Skeletal muscle tissue (tissue), 4 donors: Measurements from ENCODE around the gene NCBP1. TPM values are rescaled to one million over a fixed set of nuclear protein-coding genes. Genes with fewer than 3 reads are reported as not detected.

ENCODE experiments used
- H3K27ac ChIP-seq: one replicate; pipeline ENCODE4 v1.7.0; 2013; ENCODE audit warnings: mild to moderate bottlenecking, low read depth, low read length, inconsistent platforms
- H3K27me3 ChIP-seq, 3 donors: one replicate each; pipeline ENCODE4 v1.7.0; 2013; ENCODE audit warnings: low read length in 3 of 3; ENCODE audit not compliant: control insufficient read depth in 3 of 3, insufficient read depth in 3 of 3
- H3K36me3 ChIP-seq, 3 donors: one replicate each; pipeline ENCODE4 v1.7.0; 2013; ENCODE audit warnings: low read length in 3 of 3; ENCODE audit not compliant: control insufficient read depth in 3 of 3, insufficient read depth in 3 of 3
- H3K4me1 ChIP-seq, 3 donors: one replicate each; pipeline ENCODE4 v1.7.0; 2013; ENCODE audit warnings: low read length in 3 of 3, mild to moderate bottlenecking in 3 of 3; ENCODE audit not compliant: control insufficient read depth in 3 of 3, insufficient read depth in 3 of 3
- H3K4me3 ChIP-seq, 3 donors: one replicate each; pipeline ENCODE4 v1.7.0; 2013; ENCODE audit warnings: low read length in 3 of 3
- H3K9ac ChIP-seq, 3 donors: one replicate each; pipeline ENCODE4 v1.7.0; 2013; ENCODE audit warnings: low read length in 3 of 3, mild to moderate bottlenecking in 3 of 3, moderate library complexity in 2 of 3, low read depth in 1 of 3
- H3K9me3 ChIP-seq, 3 donors: one replicate each; pipeline ENCODE4 v1.7.0; 2013; ENCODE audit warnings: low read length in 3 of 3; ENCODE audit not compliant: control insufficient read depth in 3 of 3
- total RNA-seq: library from RNA; depleted of rRNA; stranded (reverse); fragments of >200 nt; gene quantifications from one replicate; pipeline ENCODE4 v1.2.3, GENCODE V29; 2014
- donor health status: Osteomylitis.

The NCBP1 gene
- total RNA-seq, 1 donor from 2014 or later, result 50.1 TPM

DNA sequence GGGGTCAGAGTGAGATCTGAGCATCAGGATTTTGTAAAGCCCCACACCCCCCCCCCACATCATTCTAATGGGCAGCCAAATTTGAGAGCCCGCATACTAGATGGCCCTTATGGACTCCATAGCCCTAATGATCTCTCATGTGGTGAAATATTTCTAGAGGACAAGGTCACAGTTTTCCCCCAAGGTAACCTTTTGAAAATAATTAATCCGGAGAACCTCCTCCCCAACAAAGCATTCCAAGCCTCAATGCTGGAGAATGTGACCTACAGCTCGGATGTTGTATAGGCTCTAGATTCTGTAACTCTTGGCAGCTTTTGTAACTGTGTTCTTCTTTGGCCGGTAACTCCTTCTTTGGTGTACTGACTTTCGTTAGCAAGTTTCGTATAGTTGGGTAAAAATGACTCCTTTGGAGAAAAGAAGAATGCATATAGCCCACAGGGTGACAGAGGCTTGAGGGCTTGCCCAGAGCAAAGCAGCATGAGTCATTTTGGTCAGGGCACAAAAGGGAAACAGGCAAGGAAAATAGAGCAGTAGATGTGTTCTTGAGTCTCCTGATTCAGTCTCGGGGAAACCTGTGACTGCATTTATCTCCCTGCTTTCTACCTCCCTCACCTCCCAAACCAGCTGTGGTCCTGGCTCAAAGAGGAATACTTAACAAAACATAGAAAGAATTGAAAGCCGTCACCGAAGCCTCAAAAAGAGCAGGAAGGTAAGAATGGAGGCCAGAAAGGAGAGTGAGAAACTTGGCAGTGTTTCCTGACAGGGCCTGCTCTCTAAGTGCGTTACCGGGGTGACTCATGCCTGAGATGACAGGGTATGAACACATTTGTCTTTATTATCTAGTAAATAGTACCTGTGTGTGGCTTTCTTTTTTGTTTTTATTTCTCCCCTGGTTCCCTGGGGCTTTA lies 70.1 kb downstream of the NCBP1 start:
- no peaks in the 10 kb centered on the region for H3K9me3 ChIP-seq
- no peak overlapping the region for H3K9ac ChIP-seq
- H3K27ac ChIP-seq, result no peak overlapping the region
- H3K27me3 ChIP-seq, result peaks cover 0 to 4% (median 0%) of the 10 kb centered on the region in 3 donors
- H3K4me1 ChIP-seq, result no peaks in the 10 kb centered on the region
- H3K36me3 ChIP-seq, result no peaks in the 10 kb centered on the region
- H3K4me3 ChIP-seq, result no peak overlapping the region

DNA sequence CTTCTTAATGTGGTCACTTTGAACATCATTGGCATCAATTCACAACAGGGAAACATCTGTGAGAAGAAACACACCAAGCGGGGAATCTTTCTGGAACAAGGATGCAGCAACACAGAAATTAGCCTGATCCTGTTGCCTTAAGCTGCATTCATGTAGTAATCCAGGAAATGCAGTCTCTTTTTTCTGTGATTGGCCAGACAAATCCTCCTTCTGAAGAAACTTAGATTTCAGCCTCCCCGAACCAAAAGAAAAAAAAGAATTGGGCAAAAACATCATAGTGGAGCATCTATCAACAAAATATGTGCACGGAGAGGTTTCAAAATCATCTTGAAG lies 70.7 kb downstream of the NCBP1 start:
- H3K27ac ChIP-seq, result no peak overlapping the region
- H3K27me3 ChIP-seq, result peaks cover 0 to 6% (median 0%) of the 10 kb centered on the region in 3 donors
- H3K36me3 ChIP-seq, result no peaks in the 10 kb centered on the region
- H3K4me1 ChIP-seq, result no peaks in the 10 kb centered on the region
- H3K4me3 ChIP-seq, result no peak overlapping the region
- H3K9me3 ChIP-seq, result no peaks in the 10 kb centered on the region
- no peak overlapping the region for H3K9ac ChIP-seq

DNA sequence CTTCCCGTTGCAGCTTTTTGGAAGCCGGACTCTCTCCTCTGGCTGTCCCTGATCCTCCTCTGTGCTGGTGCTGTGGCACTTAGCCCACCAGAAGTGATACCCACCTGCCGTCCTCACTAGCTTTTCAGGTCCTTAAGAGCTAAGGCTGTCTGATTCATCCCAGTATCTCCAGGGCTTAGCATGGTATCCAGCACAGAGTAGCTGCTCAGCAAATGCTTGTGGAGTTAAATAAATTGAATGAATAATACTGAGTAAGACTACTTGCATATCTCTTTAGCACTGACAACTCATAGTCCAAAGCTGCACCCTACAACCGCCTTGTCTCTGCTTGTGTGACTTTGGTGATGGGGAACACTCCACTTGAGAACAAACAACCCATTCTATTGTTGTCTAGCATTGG lies 71.2 kb downstream of the NCBP1 start:
- no peak overlapping the region for H3K4me3 ChIP-seq
- H3K27ac ChIP-seq, result no peak overlapping the region
- H3K9me3 ChIP-seq, result no peaks in the 10 kb centered on the region
- peaks cover 0 to 6% (median 0%) of the 10 kb centered on the region in 3 donors for H3K27me3 ChIP-seq
- no peak overlapping the region for H3K9ac ChIP-seq
- H3K36me3 ChIP-seq, result no peaks in the 10 kb centered on the region
- H3K4me1 ChIP-seq, result no peaks in the 10 kb centered on the region

DNA sequence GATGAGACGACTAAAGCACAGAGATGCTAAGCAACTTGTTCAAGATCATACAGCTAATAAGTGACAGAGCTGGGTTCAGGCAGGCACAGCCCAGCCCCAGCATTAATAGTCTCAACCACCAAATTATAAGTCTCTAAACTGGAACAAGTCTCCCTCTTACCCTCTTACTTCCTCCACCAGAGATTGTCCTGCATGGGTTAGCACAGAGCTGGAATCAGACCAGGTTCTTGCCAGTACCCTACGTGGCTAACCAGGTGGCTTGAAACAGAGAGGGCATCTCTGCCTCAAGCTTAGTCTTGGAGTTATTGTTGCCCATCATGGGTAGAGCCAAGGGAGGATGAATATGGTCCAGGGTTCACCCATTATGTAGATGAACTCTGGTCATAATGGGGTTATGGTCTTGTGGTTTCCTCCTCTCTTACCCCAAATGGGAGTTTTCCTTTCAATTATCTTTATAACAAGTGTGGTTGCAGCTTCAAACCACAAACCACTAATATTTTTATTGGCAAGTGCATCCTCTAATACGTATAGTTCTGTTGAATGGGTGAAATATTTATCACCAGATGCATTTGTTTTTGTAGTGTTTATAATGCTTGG lies 71.8 kb downstream of the NCBP1 start:
- no peaks in the 10 kb centered on the region for H3K4me1 ChIP-seq
- H3K27ac ChIP-seq, result no peak overlapping the region
- H3K4me3 ChIP-seq, result no peak overlapping the region
- peaks cover 0 to 6% (median 0%) of the 10 kb centered on the region in 3 donors for H3K27me3 ChIP-seq
- no peak overlapping the region for H3K9ac ChIP-seq
- no peaks in the 10 kb centered on the region for H3K36me3 ChIP-seq
- no peaks in the 10 kb centered on the region for H3K9me3 ChIP-seq

DNA sequence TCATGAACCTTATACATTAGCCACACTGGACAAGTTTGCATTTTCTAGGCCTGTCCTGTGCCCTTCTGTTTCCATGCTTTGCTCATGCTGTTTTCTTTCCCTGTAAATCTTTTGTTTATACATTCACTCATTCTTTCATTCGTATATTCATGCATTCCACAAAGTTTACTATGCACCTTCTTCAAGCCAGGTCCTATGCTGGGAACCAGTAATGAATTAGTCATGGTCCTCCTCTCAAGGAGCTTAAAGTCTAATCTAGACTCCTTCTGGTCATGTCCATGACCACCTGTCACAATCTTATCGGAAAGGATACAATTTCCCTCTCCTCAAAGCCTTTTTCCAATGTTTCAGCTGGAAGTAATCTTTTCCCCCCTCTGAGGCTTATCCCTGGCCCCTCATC lies 72.6 kb downstream of the NCBP1 start:
- no peak overlapping the region for H3K27ac ChIP-seq

DNA sequence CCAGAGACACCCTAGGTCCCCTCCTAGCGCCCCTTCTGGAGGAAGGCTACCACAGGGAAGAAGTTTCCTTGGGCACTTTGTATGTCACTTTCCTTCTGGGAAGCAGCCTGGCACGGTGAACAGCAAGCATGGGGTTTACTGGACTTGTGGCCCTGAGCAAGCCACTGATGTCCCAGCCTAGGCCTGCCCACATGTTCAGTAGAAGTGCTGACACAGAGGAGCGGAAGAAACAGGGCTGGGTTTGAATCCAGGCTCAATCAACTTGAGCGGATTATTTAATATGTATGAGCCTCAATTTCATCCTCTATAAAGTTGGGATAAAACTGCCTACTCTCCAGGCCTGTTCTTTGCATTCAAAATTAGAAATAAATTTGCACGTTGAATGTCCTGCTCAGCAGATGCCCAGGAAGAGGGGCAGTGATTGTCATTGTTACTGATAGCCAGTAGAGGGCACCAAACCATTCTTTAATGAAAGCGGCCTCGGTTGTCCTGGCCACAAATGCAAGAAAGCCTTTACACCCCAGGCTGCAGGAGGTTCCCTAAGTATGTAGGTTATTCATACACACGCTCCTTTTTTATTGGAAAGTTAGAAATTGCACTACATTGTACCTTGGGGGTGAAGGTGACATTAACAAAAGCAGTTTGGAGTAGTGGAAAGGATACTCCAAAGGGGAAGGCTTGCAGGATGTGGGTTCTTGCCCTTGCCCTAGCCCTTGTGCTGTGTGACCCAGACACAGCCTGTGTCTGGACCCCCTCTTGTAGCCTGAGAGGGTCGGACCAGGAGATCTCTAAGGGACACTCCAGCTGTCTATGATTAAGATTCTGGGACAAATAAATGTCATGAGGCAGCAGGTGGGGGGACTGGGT lies 77.0 kb downstream of the NCBP1 start:
- H3K36me3 ChIP-seq, result no peaks in the 10 kb centered on the region
- H3K4me1 ChIP-seq, result peaks cover 0 to 4% (median 0%) of the 10 kb centered on the region in 3 donors
- no peak overlapping the region for H3K4me3 ChIP-seq
- H3K27me3 ChIP-seq, result peaks cover 7 to 14% (median 7%) of the 10 kb centered on the region in 3 donors
- H3K9ac ChIP-seq, result no peak overlapping the region
- no peaks in the 10 kb centered on the region for H3K9me3 ChIP-seq
- H3K27ac ChIP-seq, result no peak overlapping the region

More for the DNA sequence above, 72.6 kb downstream of the NCBP1 start:
- Histone ChIP-seq H3K36me3 (no peaks in the 10 kb centered on the region), H3K27me3 (peaks cover 4 to 9% (median 5%) of the 10 kb centered on the region in 3 donors), H3K4me1 (peaks cover 0 to 4% (median 0%) of the 10 kb centered on the region in 3 donors), H3K9ac (no peak overlapping the region), H3K4me3 (no peak overlapping the region), H3K9me3 (no peaks in the 10 kb centered on the region)

DNA sequence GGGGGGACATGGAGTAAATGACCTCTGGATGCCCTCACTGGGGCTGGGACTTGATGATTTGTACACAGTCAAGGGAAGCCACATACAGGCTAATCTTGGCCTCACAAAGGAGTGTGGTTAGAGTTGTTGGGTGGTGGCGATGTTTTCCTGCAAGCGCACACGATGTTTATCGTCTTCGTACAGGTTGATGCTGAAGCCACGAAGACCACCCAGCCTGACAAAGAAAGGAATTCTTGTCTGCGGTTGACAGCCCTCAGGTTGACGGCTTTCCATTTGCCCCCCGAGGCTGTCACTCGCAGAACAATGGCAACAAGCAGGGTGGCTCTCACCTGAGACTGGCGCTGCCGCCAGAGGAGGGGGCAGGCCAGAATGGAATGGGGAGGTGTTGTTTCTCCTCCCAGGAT lies 77.6 kb downstream of the NCBP1 start:
- H3K4me3 ChIP-seq, result no peak overlapping the region
- H3K27ac ChIP-seq, result no peak overlapping the region
- H3K4me1 ChIP-seq, result peaks cover 0 to 4% (median 0%) of the 10 kb centered on the region in 3 donors
- no peak overlapping the region for H3K9ac ChIP-seq
- no peaks in the 10 kb centered on the region for H3K36me3 ChIP-seq
- no peaks in the 10 kb centered on the region for H3K9me3 ChIP-seq
- H3K27me3 ChIP-seq, result peaks cover 7 to 14% (median 7%) of the 10 kb centered on the region in 3 donors

DNA sequence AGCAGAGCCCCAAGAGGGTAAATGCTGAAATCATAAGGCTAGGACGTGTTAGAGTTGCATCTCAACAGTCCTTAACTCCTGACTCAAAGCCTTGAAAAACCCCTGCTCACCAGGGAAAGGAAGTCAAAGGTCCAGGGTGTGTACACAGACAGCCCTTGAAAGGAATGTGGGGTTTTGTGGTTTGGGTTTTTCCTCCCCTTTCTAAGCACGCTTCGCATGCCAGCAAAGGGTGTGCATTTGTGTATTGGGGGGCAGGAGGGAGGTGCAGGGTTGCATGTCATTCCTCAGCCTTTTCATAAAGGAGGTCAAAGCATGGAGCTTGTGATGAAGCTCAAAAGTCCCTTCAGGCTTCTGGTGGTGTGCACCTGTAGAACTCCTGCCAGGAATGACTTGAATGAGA lies 80.8 kb downstream of the NCBP1 start:
- no peak overlapping the region for H3K27ac ChIP-seq

DNA sequence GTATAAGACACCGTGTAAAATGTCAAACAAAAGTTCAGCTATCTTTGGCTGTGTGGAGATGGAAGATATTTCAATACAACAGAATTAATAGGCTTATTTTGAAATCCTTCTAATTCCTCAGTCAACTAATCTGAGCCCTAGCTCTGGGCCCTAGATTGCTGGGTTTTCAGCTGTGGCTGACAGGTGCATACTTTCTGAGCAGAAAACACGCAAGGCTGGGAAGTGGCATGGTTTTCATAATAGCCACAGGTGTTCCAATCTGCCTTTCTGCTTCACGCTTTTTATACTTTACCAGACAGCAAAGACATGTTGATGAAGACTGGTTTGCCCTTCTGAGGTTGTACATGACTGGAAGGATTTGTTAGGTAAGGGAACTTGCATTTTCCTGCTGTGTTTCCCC lies 84.2 kb downstream of the NCBP1 start:
- no peak overlapping the region for H3K4me3 ChIP-seq
- no peaks in the 10 kb centered on the region for H3K27me3 ChIP-seq
- H3K4me1 ChIP-seq, result no peaks in the 10 kb centered on the region
- peaks cover 0 to 2% (median 0%) of the 10 kb centered on the region in 3 donors for H3K9me3 ChIP-seq
- no peaks in the 10 kb centered on the region for H3K36me3 ChIP-seq
- no peak overlapping the region for H3K27ac ChIP-seq
- no peak overlapping the region for H3K9ac ChIP-seq

More for the DNA sequence above, 80.8 kb downstream of the NCBP1 start:
- Histone ChIP-seq H3K27me3 (peaks cover 7% of the 10 kb centered on the region in 3 donors), H3K9me3 (no peaks in the 10 kb centered on the region), H3K9ac (no peak overlapping the region), H3K36me3 (no peaks in the 10 kb centered on the region), H3K4me1 (peaks cover 0 to 4% (median 0%) of the 10 kb centered on the region in 3 donors), H3K4me3 (no peak overlapping the region)
